ENCODE measurements around the gene PAGE2B. TPM values are rescaled to one million over a fixed set of nuclear protein-coding genes. Genes with fewer than 3 reads are reported as not detected.

The PAGE2B gene
- total and polyA plus RNA-seq, 9 of the 15 experiments (the other 6 are each of a cell fraction or from before 2014, with no cell fraction given) = 1.8 to 36.0 (median 16.5) TPM

- POLR2A ChIA-PET = interaction anchor here (0.7 kb wide), 1 partner anchor 109 kb away, joined by 3 read pairs; no protein-coding TSS in a partner anchor
- intact Hi-C loops (cut with micrococcal nuclease) = no loop called here
- no TSS peak for BruUV-seq (replicated peaks)
These were observed 49.1 kb downstream of the PAGE2B start for GRCh38 chrX:55123900-55124299.

More at GRCh38 chrX:55123900-55124299, 49.1 kb downstream of the PAGE2B start:
- no peak overlapping the region for H3K9ac ChIP-seq (ENCODE audit: insufficient read depth in 1 of 2, low read depth in 2 of 2, low read length in 2 of 2)
- no peaks in the 10 kb centered on the region for H3K79me2 ChIP-seq (ENCODE audit: control insufficient read depth, insufficient read depth, low read length)
- no peak overlapping the region for H3K4me3 ChIP-seq
- no peak for FAIRE-seq
- no peaks in the 10 kb centered on the region for H3K9me3 ChIP-seq (replicated peaks; ENCODE audit: control insufficient read depth, insufficient read depth, low read depth, low read length)
- H3K4me1 ChIP-seq (replicated peaks in 1 of 2; ENCODE audit: control insufficient read depth in 2 of 2, insufficient read depth in 2 of 2, low read length in 2 of 2) = peaks cover 0 to 34% of the 10 kb centered on the region in 2 experiments; a peak in 2 of 5 replicates
- WGBS (ENCODE audit: insufficient coverage, low coverage, missing lambda C conversion rate) = 58% methylated on average over 7 of the region's 7 CpGs
- no peak overlapping the region for H2AFZ ChIP-seq (ENCODE audit: low read depth, low read length)
- no peak for TF ChIP-seq ZFPM2 (CRISPR knock-in tag; IDR thresholded peaks at IDR 0.05)
- no peak for TF ChIP-seq CREB3L1 (IDR thresholded peaks at IDR 0.05; ENCODE audit: borderline replicate concordance, low read depth)
- no peak for TF ChIP-seq CBX3 (IDR thresholded peaks at IDR 0.05; ENCODE audit: borderline replicate concordance in 1 of 2, low read length in 2 of 2)
- no peak for TF ChIP-seq MTA2 (IDR thresholded peaks at IDR 0.05; ENCODE audit: low read depth)
- no peak for TF ChIP-seq DNMT1 (IDR thresholded peaks at IDR 0.05)
- TF ChIP-seq ATF3 (IDR thresholded peaks at IDR 0.05) = no peak
- TF ChIP-seq ATF3 (CRISPR knock-in tag; conservative IDR thresholded peaks at IDR 0.05) = no peak
- TF ChIP-seq ZNF347 (CRISPR knock-in tag; IDR thresholded peaks at IDR 0.05; ENCODE audit: low read depth) = no peak
- no peak for TF ChIP-seq RHOXF2B (CRISPR knock-in tag; conservative IDR thresholded peaks at IDR 0.05)
- no peak overlapping the region for H3K4me2 ChIP-seq (ENCODE audit: insufficient read depth, low read length)
- in situ Hi-C loops (cut with MboI) = no loop called here
- no peak for DNase-seq (ENCODE audit: extremely low read depth in 1 of 4, low spot score in 3 of 4)
- CTCF ChIA-PET (ENCODE audit: low intra/inter-chr PET ratio) = no interaction called here
- no peaks in the 10 kb centered on the region for H3K36me3 ChIP-seq (ENCODE audit: control insufficient read depth, insufficient read depth, low read length)
- ATAC-seq = no peak
- no peaks in the 10 kb centered on the region for H4K20me1 ChIP-seq (replicated peaks; ENCODE audit: control insufficient read depth, insufficient read depth, low read length)
- H3K9me1 ChIP-seq (ENCODE audit: control insufficient read depth, insufficient read depth, low read length) = no peaks in the 10 kb centered on the region
- no peaks in the 10 kb centered on the region for H3K27me3 ChIP-seq (ENCODE audit: control insufficient read depth in 2 of 2, insufficient read depth in 2 of 2, low read length in 2 of 2)
- H3K27ac ChIP-seq (ENCODE audit: extremely low read depth, low read depth, low read length) = no peak overlapping the region
